NCI-H128 (cell line): Measurements from ENCODE around the gene UBE2S.
A peak's percentile ranks its signal among the peaks of the same experiment; 100 is the strongest.

Source experiments
- DNase-seq: peaks from one replicate; lab custom pipeline; 2025; ENCODE audit not compliant: unreplicated experiment; lab: John Stamatoyannopoulos, UW

The UBE2S gene

DNA sequence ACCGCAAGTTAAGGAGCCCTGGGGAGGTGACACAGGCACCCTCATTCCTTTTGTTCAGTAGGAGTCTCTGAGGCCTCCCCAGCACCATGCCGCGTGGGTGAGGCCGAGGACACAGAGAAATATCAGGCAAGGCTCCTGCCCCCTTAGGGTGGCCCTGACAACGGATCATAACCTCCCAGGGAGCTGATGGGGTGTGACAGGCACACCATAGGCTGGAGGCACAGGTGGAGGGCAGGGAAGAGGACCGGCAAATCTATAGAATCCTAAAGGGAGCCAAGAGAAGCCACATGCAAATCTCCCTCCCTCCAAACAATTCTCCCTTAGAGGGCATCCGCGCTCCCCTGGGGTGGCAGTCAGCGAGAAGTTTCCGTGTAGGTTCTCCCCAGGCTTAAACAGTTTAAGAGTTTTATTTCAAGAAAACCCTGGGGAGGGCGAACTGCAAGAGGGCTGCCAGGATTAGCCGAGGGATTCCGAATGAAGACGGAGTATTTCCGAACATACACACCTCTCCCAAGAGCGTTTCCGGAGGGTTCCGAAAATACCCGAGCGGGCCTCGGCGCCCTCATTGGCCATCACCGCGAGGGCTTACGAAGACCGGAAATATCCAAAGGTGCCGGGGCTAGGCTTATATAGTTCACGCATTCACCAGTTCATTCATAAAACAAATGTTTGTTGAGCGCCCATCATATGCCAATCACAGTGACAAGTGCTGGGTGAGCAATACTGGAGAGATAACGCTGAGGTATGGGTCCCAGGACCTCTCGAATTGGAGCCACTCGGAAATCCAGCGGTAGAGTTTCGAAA lies 22.5 kb downstream of the UBE2S start:
- DNase-seq: peak; percentile 95

DNA sequence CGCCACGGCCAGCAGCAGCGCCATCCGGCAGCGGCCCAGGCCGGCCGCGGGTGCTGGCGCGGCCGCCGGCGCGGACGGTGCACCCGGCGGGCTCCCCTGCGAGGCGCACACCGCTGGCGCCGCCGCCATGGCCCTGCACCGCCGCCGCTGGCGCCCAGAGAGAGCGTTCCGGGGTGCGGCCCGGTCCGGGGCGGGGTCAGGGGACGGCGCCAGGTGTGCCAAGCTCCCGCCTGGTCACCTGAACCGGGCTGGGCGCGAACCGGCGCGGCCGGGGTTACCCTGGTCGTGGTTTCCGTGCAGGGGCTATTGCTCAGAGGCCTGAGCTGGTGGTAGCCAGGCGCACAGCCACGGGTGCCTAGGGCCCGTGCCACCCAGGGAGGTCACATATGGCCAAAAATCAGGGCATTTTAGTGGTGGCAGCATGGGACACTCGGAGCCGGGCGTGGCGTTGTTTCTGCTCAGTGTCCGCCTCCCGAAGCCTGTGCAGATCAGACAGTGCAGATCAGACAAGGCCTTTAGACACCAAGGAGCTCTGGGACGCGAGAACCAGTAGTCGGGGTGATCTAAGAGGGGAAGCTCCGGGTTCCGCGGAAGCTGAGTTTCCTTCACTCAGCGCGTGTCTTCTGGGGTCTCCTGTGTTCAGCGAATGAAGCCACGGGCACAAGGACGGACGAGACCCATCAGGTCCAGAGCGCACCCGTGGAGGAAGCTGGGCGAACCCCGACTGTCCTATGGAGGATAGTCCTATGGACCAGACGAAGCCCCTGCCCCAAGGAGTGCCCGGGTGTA lies 23.3 kb downstream of the UBE2S start, which contains the start of gene TMEM238:
TSS of gene TMEM238 (minus strand) at position 162 of the 789 bp plus-strand sequence. CDS start at position 129, 33 bp downstream.
- no peak for DNase-seq

DNA sequence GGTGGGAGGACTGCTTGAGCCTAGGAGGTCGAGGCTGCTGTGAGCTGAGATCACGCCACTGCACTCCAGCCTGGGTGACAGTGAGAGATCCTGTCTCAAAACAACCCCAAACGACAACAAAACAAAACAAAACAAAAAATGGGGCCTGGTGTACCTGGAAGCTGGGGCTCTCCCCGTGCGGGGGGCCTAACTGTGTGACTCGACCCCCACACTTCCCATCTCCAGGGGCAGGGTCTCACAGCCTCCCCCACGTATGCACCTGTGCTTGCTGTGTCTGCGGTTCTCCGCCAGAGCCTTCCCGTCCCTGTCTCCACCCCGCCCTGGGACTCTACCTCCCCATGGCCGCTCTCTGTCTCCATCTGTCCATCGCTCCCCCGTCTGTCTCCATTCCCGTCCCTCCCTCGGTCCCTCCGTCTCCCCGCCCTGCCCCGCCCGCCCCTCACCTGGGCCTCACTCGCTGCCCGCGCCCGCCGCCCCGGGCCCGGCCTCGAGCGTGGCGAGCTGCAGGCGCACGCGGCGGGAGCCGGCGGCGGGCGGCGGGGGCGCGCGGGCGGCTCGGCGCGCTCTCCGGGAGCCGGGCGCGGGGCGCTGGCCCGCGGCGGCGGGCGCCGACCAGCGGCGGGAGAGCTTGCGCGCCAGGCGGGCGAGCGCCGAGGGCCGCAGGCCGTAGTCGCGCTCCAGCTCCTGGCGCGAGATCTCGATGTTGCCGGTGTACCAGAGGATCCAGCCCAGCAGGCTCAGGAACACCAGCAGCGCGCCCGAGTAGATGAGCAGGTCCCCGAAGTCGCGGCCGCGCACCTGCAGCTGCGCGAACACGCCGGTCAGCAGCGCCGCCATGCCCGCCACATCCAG lies 24.1 kb downstream of the UBE2S start:
- no peak for DNase-seq

DNA sequence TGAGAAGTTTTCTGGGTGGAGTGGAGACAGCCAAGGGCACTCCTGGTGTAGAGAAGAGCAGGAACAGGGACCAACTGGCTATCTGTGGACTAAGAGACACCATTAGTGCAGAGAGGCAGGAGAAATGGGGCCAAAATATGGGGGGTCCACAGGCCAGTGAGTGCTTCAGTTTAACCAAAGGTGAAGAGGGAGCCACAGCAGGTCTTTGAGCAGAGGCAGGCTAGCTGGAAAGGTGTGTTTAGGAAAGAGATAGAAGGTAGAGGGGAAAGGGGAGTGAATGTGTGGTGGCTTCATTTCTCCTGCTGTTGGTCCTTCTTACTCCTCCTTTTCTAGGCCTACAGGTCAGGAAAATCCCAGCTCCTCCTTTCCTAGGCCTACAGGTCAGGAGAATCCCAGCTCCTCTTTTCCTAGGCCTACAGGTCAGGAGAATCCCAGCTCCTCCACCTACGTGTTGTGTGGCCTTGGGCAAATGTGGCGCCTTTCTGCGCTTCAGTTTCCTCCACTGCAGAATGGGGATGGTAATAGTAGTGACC lies 25.0 kb downstream of the UBE2S start:
- DNase-seq: no peak

DNA sequence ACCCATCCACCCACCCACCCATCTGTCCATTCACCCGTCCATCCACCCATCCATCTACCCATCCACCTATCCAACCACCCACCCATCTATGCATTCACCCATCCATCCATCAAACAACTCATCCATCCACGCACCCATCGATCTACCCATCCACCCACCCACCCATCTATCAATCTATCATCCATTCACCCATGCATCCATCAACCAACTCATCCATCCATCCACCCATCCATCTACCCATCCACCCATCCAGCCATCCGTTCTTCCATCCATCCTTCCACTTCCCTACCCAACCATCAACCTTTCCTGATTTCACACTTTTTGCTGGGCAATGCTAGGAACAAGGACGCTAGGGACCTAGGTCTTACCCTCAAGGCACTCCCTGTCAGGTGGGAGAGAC lies 25.6 kb downstream of the UBE2S start:
- no peak for DNase-seq

DNA sequence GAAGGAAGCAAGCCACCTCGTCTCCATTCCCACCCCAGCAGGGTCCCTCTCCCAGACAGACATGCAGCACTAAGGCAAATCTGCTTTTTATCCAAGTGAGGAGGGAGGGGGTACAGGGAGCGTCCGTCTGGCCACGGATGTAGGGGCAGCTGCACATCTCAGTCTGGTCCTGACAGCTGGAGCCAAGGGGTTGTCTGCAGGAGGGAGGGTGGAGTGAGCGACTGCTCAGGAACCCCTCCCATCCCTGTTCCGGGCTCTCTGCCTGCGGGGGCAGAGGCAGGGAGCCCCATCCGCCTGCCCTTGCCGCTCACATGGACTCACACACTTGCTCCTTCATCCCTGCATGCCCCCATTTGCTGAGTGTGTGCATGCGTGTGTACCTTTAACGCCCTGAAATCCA lies 28.4 kb downstream of the UBE2S start:
- no peak for DNase-seq

DNA sequence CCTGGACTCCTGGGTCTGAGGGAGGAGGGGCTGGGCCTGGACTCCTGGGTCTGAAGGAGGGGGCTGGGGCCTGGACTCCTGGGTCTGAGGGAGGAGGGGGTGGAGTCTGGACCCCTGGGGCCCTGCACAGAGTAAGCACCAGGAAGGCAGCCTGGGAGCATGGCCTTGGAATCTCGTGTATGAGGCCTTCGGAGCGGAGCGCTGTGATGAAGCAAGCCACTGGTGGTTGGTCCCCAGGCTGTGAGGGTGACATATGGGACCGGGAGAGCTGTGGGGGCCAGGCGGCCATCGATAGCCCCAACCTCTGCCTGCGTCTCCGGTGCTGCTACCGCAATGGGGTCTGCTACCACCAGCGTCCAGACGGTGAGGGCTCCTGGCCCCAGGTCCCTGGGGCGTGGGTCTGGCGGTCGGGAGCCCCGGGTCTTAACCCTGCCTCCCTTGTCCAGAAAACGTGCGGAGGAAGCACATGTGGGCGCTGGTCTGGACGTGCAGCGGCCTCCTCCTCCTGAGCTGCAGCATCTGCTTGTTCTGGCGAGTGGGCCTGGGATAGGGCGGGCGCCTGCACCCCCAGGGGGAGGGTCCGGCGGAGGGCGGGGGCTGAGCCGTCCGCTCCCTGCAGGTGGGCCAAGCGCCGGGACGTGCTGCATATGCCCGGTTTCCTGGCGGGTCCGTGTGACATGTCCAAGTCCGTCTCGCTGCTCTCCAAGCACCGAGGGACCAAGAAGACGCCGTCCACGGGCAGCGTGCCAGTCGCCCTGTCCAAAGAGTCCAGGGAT lies 30.0 kb downstream of the UBE2S start:
- no peak for DNase-seq

DNA sequence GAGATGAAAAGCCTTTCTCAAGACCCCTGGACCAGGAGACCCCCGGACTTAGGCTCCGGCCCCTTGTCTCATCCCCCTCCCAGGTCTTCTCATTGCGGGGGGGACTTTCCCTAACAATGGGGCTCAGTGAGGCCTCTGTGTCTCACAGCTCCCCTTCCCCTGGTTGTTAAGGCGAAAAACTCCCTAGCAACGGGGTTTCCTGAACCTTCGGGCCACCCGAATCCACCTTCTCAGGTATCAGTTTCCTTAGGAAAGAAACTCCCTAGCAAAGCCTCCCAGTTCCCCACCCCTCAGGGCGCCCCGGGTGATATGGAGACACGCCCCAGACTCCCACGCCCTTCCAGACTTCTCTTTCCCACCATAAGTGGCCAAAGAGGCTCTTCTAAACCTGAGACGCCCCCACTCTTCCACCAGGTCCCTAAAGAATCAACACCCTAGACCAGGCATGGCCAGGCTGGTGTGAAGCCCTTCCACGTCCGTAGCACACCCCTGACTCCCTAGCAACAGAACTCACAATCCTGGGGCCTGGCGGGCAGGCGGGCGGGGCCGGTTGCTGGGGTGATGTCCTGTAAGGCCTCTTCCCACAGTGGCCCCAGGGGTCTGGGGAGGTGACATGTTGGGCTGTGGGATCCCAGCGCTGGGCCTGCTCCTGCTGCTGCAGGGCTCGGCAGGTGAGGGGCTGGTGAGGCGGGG lies 31.2 kb downstream of the UBE2S start, which contains the start of gene TMEM190:
TSS of gene TMEM190 (plus strand) at position 586 of the 693 bp plus-strand sequence. CDS start at position 614, 28 bp downstream.
- no peak for DNase-seq

DNA sequence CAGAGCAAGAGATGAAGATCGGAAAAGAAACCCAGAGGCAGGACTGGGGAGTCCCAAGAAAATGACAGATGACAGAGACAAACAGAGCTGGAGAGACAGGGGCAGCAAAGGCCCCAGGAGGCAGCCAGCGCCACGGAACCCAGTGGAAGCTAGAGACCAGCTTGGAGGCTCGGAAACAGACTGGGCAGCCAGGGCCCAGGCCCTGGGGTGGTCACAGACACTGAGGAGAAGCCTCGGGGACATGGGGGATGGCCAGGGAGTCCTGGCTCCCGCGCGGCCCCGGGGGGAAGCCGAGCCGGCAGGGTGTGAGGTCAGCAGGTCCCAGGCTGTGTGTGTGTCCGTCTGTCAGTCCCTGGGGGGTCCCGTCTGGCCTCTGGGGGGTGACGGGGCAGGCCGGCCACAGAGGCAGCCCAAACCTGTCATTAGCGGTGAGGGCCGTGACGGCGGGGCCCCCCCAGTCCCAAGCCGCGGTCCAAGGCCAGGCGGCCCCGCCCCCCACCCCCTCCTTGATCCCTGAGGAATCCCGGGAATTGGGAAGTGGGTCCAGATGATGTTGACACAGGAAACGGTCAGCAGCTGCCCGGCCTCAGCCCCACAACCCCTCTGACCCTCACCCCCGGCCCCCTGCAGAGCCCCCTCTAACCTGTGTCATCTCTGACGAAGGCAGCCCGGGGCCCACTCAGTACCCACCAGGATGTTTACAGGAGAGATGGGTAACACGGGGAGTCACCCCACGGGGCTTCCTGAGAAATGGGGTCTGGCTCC lies 33.4 kb downstream of the UBE2S start:
- no peak for DNase-seq

DNA sequence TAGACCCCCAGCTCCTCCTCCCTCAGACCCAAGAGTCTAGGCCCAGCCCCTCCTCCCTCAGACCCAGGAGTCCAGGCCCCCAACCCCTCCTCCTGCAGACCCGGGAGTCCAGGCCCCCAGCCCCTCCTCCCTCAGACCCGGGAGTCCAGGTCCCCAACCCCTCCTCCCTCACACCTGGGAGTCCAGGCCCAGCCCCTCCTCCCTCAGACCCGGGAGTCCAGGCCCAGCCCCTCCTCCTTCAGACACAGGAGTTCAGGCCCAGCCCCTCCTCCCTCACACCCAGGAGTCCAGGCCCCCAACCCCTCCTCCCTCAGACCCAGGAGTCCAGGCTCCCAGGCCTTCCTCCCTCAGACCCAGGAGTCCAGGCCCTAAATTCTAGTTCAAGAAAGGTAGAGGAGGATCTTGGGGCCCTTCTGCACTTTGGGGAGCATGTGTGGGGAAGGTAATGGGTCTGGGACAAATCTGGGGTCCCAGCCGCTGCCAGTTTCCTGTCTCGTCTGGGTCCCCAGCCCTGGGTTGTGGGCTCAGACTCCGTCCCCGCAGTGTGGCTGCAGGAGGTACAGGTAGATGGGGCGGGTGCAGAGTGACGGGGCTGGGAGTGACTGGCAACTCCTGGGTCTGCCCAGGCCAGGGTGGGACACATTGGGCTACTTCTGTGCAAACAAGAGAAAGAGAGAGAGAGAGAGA lies 34.1 kb downstream of the UBE2S start:
- DNase-seq: no peak

DNA sequence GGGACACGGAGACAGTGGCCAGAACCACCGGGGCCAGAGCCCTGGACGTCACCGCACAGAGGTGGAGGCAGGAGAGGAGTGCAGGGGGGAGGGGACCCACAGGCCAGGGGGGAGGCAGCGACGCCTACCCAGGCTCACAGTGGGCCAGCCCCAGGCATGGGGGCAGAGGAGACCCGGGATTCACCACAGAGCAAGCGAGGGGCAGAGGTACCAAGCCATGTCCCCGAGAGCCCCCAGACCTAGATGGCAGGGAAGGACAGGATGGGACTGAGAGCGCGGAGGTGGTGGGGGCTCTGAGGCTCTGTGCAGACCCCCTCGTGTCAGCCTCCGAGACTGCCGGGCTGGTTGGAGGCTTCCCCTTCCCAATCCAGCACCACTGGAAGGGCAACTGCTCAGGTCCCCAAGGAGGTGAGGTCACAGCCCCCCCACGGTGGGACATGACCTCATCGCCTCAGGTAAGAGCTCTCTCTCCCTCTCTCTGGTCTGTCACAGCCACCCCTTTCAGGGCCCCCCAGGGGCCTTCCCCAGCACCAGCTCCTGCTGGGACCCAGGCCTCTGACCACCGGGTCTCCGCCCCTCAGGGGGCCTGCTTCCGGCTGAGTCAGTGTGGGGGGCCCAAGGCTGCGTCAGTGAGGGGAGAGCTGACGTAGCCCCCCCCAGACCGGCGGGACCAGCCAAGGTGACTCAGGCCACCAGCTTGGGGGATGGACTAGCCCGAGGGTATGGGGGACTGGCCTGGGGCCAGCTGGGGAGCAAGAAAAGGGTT lies 35.1 kb downstream of the UBE2S start:
- DNase-seq: no peak

DNA sequence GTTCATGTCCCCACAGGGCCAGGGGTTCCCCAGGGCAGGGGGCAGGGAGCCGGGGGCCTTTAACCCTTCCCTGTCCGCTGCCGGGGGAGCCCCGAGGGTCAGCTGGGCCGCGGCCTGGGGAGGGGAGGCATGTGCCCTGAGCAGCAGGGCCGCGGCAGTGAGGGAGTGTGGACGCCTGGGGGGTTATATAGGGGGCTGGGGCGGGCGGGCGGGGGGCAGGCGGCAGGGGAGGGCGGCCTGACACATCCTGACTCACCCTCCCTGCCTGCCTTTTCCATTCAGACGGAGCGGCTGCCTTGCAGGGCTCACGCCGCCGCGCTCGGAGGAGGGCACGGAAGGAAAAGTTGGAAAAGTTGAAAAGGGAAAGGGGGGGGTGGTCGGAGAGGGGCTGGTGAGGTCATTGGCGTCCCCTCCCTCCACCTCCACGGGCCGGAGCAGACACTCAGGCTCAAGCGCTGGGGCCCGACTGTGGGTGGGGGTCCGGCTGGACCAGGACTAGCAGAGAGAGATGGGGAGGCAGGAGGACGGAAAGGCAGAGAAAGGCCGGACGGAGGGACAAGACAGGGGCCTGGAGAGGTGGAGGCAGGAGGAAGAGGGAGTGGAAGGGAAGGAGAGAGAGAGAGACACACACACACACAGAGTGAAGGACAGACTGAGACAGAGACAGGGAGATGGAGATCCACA lies 37.1 kb downstream of the UBE2S start, which contains the start of gene IL11:
TSS of gene IL11 (minus strand) at position 159 of the 684 bp plus-strand sequence. CDS start at position 6, 153 bp downstream.
- DNase-seq: no peak

DNA sequence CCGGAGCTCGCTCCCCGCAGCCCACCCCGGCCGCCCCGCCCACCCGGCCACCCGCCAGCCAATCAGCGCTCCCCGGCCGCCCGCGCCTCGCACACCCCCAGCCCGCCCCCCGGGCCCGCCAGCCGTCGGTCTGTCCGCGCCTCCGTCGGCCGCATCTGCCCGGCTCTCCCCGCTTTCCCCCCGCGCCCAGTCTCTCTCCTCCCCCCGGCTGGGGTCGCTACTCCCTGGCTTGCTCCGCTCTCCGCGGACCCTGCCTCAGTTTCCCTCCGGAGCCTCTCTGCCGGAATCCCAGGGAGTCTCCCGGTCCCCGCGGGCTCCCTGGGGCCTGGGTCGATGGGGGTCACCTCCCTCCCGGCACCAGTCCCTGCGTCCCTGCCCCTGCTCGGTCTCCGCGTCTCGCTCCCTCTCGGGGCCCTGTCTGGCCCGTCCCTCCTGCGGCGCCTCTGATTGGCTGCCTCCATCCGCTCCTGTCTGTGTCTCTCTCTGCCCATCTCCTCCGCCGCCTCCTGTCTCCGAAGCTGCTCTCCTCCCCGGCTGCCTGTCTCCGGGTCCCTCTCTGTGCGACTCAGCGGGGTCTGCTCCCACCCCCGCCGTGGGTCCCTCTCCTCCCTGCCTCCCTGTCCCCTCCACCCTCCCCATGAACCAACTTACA lies 37.8 kb downstream of the UBE2S start:
- DNase-seq: no peak

DNA sequence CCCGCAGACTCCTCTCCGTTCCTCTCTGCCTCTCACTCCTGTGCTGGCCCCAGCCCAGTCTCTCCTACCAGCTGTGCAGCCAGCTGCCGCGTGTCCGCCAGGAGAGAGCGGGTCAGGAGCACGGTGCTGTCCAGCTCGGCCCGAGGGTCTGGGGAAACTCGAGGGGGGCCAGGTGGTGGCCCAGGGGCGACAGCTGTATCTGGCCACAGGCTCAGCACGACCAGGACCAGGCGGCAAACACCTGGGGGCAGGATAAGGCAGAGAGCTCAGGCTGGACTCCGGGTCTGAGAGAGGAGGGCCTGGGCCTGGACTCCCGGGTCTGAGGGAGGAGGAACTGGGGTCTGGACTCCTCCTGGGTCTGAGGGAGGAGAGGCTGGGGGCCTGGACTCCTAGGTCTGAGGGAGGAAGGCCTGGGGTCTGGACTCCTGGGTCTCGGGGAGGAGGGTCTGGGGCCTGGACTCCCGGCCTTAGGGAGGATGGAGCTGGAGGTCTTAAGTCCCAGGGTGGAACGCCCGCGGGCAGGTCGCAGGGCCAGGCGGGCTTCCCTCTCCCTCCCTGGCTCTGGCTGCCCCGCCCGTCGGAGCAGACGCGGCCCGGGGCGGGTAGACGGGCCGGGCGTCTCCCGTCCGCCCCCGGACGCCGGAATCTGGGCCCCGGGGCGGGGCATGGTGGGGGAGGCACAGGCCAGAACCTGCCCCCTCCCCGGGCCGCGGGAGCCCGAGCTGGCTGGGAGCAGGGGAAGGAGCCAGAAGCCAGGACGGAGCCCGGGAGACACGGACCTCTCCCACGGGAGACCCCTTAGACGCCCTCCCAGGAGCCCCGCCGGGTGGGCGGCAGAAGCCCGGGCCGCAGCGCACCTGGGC lies 38.7 kb downstream of the UBE2S start:
- no peak for DNase-seq

DNA sequence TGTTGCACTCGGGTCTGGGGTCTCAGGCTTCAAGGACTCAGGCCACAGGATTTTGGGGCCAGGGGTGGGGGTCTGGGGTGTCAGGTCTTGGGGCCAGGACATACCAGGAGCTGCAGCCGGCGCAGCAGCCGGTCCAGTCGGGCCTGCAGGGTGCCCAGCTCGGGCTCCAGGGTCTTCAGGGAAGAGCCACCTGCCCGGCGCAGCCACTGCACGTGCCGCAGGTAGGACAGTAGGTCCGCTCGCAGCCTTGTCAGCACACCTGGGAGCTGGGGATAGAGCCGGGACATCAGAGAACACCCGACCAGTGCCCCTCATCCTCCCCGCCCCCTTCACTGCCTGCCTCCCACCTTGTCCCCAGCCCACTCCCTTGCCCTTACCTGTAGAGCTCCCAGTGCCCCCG lies 39.5 kb downstream of the UBE2S start:
- no peak for DNase-seq
